Esophagus mucosa (tissue), 1 donor: ENCODE results near the gene CTAG1A. TPM values are rescaled to one million over a fixed set of nuclear protein-coding genes. Genes with fewer than 3 reads are reported as not detected.
A peak's percentile ranks its signal among the peaks of the same experiment; 100 is the strongest.
"Not testable (repeated sequence)": the region's sequence is repeated elsewhere in the genome, so short reads cannot be mapped to it uniquely, and the experiment has no call there.

Experiments used
- ATAC-seq: fragments of 200-7000 bp; cut with Tn5 transposase; one replicate; pipeline ENCODE4 v1.9.1; 2020
- total RNA-seq: library from RNA; stranded (reverse); gene quantifications from one replicate; pipeline ENCODE4 v1.2.4, GENCODE V29; 2023
- donor health status: DM: yes; HTN: yes; CAD: no.

CTAG1A gene
- total RNA-seq: not detected

DNA sequence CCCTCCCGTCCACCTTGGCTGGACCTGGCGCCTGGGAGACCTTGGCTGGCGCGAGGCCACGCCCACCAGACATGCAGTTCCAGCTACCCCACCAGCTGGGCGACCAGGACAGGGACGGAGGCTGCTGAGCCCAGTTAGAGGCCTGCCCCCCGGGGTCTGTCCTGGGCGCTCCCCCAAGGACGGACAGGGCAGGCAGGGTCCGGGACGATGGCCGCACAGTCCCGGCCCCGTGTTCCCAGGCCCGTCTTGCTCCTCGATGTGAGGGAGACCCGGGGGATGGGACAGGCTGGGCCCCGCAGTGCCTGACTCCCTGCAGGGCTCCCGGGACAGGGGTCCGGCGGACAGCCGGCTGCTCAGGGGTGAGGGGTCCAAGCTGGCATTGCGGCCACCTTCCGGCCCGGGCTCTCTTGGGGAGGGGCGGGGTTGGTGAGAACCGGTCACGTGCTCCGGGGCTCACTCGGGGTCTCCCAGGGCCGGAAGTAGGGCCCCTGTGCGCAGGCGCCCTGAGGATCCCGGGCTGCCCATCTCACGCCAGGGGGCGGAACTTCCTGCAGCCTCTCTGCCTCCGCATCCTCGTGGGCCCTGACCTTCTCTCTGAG is at the start of gene CTAG1A:
Gene CTAG1A, plus strand, starts transcription at position 549 of the 599 bp plus-strand sequence. CDS start 74 bp downstream, outside the sequence.
- ATAC-seq: peak; percentile 18

DNA sequence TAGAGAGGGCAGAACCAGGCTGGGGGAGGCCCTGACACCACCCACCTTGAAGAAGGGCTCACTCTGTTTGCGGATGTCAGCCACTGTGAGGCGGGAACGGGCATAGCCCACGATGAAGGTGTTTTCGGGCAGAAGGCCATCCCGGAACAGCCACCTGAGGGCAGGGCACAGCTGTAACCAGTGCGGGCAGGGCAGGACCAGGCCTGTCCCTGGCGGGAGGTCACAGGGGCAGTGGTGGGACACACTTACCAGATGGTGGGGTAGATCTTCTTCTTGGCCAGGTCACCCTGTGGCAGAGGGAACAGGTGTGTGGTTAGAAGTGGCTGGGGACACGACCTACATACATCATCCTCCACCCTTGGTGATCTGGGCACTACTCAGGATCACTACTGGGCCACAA is 49.0 kb upstream of the CTAG1A start:
- ATAC-seq: no peak

DNA sequence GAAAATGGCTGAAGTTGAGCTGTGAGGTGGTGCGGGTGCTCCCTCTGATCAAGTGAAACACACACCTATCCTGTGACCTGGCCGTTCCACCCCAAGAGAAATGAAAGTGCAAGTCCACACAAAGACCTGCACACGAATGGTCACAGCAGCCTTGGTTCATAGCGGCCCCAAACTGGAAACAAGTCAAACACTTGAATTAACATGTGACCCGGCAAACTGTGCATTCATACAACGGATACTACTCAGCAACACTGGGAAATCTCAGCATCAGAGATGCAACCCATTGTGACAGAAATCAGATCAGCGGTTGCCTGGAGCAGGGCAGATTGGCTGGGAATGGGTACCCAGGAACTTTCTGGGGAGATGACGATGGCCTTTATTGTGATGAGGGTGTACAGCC is 45.9 kb upstream of the CTAG1A start:
- ATAC-seq: no peak

DNA sequence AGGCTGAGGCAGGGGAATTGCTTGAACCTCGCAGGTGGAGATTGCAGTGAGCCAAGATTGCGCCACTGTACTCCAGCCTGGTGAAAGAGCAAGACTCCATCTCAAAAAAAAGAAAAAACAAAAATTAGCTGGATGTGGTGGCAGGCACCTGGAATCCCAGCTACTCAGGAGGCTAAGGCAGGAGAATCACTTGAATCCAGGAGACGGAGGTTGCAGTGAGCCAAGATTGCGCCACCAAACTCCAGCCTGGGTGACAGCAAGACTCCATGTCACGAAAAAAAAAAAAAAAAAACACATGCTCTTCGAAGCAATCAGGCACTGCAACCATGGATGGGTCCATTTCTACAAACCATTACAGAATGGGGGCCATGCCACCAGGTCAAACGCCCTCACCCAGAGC is 44.6 kb upstream of the CTAG1A start:
- not testable (repeated sequence) for ATAC-seq

DNA sequence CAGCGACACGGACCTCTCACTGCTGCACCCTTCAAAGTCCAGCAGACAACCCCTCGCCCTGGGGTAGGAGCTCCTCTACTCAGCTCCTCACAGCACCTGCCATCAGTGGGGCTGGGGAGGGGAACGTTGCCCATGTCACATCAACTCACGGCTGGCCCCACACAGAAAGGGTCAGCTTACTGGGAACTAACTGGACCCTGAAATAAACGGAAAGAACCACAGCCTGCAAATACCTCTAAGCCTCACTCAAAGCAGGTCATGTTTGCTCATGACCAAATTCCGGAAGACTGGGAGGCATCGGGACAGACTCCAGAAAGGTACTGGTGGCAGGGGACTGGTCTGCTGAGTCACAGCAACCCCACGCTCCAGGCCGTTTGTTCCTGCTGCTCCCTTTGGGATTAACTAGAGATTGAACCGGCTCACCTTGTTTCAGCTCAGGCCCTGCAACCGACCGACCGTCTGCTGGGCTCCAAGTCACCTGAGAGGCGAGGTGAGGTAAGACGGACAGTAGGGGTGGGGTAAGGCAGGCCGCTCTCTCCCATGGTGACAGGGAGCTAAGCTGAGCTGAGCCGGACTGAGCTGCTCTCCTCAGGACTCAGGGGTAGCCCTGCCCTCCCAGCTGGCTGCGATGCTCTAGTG is 43.9 kb upstream of the CTAG1A start:
- peak; percentile 92 for ATAC-seq

DNA sequence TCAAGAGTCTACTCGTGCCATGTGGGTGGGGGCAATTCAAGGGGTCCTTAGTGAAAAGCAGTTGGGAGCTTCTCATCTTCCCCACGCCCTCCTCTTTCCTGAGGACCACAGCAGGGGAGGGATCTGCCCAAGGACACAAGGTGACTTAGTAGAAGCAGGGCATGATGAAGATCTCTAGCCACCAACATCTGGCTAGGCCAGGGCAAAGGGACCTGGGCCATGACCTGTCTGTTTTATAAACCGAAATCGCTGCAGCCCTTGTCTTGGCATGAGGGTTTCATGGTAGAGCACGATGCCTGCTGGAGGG is 43.4 kb upstream of the CTAG1A start:
- no peak for ATAC-seq

DNA sequence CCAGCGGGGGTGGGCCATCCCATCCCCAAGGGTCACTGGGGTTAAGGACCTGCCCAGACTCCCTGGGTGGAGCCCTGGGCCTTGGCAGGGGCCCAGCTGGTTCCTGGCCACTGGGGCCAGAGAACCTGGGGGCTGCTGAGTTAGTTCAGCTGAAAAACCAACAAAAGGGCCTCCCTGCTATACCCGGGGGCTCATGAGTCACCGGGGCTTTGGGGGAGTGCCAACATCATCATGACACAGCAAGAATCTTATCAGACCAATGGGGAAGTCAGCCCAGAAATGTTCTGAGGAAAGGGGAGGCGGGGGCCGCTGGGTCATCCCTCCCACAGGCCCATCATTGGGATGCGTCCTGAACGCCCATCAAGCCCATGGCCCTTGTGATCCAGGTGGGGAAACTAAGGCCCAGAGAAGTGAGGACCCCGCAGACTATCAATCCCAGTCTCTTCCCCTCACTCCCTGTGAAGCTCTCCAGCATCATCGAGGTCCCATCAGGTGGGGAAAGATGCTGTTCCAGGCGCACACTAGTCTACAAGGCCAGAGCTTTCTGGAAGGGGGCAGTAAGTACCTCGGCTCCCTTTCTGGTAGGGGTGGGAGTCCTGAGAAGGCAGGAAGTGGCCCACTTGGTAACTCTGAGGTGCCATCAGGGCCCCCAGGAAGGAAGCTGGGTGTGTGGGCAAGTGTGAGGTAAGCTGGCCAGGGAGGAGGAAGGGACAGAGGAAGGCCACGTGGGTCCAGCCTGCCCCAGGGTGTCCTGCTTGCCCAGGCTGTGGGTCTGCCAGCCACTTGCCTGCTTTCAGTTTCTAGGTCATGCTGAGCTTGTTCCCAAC is 42.8 kb upstream of the CTAG1A start:
- peak; percentile 35 for ATAC-seq

DNA sequence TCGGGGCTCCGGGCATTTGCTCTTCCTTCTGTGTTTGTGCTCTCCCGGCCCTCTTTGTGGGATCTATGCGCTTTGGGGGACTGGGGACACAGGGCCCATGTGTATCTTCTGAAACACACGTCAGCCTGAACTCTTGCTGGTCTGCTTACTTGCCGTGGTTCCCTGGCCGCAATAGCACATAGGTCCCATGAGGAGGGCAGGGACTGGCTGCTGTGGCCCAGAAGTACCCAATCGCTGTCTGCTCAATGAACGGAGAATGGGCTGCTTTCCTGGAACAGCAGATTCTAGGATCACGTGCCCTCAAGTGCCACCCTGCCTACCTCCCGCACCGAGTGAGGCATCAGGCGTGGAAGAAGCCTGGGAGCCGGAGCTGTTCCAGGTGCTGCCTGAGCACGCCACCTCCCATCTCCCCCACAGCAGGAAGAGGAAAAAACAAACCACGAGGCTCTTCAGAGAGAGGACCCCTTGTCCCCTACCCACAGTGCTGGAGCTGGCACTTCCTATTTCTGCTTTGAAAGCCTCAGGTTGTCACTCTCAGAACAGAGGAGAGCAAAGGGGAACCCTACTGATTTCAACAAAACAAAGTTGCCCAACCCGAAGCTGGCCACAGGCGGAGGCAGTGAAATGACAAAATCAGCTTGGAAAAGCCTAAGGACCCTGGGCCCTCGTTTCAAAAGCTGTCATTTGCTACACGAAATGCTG is 42.1 kb upstream of the CTAG1A start:
- ATAC-seq: no peak

DNA sequence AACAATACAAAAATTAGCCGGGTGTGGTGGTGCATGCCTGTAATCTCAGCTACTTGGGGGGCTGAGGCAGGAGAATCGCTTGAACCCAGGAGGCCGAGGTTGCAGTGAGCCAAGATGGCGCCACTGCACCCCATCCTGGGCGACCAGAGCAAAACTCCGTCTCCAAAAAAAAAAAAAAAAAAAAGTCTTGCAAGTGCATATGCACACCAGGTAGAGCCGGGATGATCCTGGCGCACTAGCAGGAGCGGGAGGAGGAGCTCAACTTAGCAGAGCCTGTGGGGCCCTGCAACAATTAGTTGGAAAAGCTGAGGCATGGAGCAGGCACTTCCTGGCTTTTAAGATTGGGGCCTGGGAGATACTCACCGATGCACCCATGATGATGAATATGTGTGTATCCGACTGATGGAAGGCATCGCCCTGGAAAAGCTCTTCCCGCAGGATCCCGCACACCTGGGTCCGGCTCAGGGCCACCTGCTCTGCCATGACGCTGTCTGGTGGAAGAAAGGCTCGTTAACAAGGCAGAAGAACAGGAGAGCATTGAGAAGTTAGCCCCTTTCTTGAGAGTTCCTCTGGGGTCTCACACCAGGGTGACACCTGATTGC is 39.2 kb upstream of the CTAG1A start:
- no peak for ATAC-seq

DNA sequence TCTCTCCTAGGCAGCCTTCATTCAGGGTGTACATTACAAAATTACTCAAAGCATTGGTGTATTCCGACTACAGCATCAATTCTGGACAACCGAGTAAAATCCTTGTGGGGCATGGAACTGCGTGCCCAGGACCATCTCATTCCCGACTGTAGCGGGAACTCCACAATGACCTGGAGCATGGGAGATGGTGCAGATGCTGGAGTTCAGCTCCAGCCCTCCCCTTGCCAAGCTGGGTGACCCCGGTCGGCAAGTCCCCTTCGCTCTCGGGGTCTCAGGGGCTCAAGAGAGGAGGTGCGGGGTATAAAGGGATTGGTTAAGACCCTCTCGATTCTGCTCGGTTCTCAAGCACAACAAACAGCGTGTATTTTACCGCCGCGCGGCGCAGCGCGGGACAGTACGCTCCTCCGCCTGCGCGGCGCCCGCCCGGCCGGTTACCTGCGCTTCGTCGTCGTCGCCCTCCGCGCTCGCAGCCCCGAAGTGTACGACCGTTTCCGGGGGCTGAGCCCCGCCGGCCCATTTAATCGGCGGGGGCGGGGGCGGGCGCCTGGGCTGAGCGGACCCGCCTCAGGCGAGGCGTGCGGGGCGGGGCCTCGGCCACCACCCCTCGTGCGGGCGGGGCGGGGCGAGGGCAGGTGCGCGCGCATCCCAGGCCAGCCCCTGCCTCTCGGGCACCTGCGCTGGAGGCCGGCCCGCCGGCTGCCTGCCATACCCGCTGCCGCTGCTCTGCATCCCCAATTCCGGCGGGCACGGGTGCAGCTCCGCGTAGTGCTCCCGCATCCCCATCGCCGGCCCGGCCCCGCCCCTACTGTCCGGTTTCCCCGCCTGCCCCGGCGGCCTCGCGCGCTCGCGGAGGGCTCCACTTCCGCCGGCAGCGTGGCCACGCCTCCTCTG is 38.3 kb upstream of the CTAG1A start, which contains the start of gene G6PD:
Gene G6PD, minus strand, starts transcription at position 493 of the 891 bp plus-strand sequence. CDS start 691 bp downstream, outside the sequence.
- ATAC-seq: peak; percentile 80

DNA sequence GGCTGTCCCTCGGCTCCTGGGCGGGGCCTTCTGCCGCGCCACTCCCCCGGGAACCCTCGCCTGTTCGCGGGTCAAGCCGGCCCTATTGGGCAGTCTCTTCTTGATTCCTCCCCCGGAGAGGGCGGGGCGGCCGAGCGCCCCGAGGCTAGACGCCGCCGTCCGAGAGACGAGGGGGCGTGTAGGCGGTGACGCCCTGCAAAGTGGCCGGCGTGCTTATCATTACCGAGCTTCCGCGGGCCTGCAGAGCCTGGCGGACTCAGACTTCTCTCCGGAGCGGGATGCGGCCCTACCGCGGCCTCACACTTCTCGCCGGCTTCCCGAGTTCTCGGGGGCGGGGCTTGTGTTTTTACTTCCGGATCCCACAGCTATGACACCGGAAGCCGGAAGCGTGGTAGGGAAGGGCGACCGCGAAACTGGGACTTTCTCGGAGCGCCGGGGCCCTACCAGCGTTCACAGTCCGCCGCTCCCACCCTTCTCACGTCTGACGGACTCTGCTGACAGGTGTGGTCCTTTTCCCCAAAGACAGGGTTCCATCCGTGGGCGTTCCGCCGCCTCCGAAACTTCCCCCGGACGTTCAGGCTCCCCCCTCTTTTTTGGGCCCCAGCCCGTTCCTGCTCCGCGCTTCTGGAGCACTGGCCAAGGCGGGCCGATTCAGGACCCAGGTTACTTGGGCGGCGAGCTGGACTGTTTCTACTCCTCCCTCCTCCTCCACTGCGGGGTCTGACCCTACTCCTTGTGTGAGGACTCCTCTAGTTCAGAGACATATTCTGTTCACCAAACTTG is 37.5 kb upstream of the CTAG1A start, which contains the start of gene IKBKG:
Gene IKBKG, plus strand, starts transcription at position 376 of the 783 bp plus-strand sequence. CDS start 4,383 bp downstream, outside the sequence.
- ATAC-seq: peak; percentile 93

DNA sequence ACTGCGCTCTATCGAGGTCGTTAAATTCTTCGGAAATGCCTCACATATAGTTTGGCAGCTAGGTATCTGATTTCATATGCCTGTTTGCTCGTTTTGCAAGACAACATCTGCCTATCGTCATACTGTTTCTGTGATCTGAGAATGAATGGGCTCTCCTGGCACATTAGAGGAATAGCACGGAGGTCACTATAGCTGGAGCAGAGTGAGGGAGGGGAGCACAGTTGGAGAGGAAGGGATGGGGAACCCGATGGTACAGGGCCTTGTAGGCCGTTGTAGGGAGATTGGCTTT is 37.0 kb upstream of the CTAG1A start:
- no peak for ATAC-seq

DNA sequence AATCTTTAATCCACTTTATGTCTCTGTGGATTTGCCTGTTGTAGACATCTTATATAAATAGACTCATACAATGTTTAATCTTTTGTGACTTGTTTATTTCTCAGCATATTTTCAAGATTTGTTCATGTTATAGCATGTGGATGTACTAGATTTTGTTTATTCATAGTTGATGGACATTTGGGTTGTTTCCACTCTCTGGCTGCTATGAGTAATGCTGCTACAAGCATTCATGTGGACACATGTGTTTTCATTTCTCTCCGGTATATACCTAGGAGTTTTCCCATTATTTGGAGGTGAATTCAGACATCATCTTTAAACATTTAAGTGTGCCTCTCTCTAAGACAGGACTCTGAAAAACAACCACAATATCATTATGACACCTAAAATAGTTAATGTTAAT is 35.2 kb upstream of the CTAG1A start:
- ATAC-seq: no peak

DNA sequence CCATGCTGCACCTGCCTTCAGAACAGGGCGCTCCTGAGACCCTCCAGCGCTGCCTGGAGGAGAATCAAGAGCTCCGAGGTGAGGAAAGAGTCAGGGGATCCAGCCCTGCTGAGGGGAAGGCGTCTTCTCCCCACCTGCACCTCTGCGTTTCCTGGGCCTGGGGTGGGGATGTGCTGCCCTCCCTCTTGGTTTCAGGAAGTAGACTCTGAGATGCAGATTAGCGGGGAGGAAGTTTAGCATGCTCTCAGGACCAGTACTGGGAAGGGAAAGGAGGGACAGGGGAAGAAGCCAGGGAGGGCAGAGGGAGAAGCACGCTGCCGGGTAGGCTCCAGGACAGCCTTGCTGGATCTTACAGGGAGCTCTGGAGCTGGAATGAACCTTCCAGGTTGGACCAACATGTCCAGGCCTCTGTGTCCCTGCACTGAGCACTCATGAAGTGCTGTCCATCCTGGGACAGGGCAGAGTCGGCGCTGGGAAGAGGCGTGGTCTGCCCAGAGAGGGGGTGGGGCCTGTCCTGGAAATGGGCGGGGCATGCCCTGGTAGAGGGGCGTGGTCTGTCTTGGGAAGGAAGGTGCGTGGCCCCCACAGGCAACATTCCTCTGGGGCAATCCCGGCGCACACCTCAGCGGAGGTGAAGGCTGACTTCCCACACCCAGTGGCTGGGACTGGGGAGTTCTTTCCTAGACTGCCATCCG is 32.7 kb upstream of the CTAG1A start:
- ATAC-seq: not testable (repeated sequence)

DNA sequence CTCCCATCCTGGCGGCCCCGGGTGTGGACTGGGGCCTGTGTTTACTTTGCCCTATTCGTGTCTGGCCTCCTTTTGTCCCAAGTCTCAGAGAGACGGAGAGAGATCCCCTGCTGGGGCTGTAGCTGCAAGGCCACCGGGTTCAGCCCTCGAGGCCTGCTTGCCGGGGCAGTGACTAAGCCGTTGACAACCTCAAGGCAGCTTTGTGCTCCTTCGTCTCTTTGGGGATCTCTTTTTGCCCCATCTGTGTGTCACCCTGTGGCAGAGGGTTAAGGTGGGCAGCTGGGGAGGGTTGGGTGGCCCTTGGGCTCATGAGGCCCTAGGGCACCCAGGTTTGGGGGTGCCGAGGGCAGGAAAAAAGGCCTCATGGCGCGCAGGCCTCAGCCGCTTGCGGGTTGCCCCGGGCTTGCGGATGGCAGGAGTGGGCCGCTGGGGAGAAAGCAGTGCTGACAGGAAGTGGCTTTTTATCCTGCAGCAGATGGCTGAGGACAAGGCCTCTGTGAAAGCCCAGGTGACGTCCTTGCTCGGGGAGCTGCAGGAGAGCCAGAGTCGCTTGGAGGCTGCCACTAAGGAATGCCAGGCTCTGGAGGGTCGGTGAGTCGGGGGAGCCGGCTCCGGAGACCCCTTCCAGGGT is 26.8 kb upstream of the CTAG1A start:
- not testable (repeated sequence) for ATAC-seq

DNA sequence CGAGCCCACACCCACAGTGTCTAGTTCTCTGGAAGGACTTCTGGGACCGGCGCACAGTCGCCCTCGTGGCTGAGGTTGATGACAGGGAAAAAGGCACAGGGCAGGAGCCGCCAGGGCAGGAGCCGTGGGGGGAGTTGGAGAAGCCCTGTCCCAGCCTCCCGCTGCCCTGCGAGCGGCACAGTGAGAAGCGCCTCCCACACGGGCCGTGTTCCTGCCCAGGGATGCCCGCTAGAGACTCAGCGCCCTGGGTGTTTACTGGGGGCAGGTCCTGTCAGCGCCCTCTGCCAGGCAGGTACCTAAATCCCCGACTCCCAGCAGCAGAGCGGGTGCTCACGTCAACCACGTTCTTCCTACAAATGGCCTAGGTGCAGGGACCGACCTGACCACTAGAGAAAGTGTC is 26.0 kb upstream of the CTAG1A start:
- ATAC-seq: not testable (repeated sequence)

DNA sequence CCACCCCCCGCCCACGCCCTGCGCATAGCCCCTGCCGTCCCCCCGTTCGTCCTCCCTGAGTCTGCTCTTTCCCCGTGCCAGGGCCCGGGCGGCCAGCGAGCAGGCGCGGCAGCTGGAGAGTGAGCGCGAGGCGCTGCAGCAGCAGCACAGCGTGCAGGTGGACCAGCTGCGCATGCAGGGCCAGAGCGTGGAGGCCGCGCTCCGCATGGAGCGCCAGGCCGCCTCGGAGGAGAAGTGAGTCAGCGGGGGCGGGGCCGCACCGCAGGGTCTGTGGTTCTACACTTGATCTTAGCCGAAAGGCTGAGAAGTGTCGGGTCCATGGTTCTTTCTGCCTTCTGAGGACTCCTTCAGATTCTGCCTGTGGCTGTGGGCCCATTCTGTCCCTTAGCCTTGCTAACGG is 24.6 kb upstream of the CTAG1A start:
- ATAC-seq: not testable (repeated sequence)

DNA sequence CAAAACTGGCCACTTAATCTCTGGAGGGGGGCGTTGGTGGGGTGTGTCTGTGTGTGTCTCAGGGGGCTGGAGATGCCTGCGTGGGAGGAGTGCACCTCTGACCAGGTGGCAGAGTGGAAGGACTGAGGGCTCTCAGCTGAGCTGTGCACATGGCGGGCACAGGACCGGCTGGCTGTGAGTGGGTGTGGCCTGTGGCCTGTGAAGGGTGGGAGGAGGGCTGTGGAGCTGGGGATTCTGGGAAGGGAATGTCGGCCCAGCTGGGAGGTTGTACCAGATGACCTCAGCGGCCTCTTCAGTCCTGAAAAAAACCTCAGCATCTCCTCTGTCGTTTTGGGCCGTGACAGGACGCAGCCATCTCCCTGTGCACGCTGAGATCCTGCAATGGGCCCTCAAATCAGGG is 22.6 kb upstream of the CTAG1A start:
- not testable (repeated sequence) for ATAC-seq

DNA sequence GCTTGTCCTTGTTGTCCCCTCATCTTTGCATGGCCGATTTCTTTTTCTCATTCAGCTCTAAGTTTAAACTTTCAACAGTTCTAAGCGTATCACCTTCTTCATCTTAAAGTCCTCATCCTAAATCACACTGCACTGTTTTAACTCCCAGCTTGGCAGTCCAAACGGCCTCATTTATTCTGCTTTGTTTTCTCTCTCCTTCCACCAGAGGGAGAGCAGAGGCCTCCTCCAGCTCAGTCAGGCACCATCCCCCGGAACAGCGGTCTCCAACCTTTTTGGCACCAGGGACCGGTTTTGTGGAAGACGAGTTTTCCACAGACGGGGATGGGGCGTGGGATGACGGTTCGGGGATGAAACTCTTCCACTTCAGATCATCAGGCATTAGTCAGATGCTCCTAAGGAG is 14.6 kb upstream of the CTAG1A start:
- ATAC-seq: not testable (repeated sequence)

DNA sequence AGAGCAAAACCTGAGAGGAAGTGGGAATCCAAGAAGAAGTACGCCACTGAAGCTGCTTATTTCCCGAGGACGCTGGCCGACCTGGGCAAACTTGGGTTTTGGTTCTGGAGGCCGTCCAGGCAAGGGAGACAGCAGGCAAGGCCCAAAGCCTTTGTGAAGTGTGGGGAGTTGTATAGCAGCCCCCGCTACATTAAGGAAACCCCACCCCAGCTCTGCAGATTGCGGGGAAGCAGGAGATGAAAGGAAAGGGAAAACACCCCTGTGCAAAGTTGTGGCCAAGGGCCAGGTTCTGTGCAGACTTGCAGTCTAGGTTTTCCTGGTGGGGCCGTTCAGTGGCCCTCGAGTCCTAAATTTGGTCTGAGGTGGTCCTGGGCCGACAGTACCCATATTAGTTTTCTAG is 11.9 kb upstream of the CTAG1A start:
- not testable (repeated sequence) for ATAC-seq
